Measurements from ENCODE around the gene PARN. TPM values are rescaled to one million over a fixed set of nuclear protein-coding genes. Genes with fewer than 3 reads are reported as not detected.
A peak's percentile ranks its signal among the peaks of the same experiment; 100 is the strongest.

The PARN gene
- total and polyA plus RNA-seq, 12 donors = 11.7 to 121 (median 35.6) TPM

GRCh38 chr16:14509055-14509454 lies 121.0 kb downstream of the PARN start:
- H3K27ac ChIP-seq = peak overlapping the region in 4 of 5 donors; percentile 44 to 84 (median 78)
- H3K4me3 ChIP-seq = no peak overlapping the region
- no peak for DNase-seq
- peaks cover 39 to 54% of the 10 kb centered on the region in 2 donors for H3K4me1 ChIP-seq (replicated peaks in 1 of 2)
- no peaks in the 10 kb centered on the region for H3K27me3 ChIP-seq
- TF ChIP-seq POLR2A (IDR thresholded peaks at IDR 0.05) = no peak
- TF ChIP-seq CTCF (IDR thresholded peaks at IDR 0.05) = no peak
- no peaks in the 10 kb centered on the region for H3K9me3 ChIP-seq (replicated peaks in 1 of 3)
- WGBS, 4 donors = 67 to 78% (median 73%) methylated on average over 4 of the region's 4 CpGs
- intact Hi-C loops (cut with DNase I) = no loop called here
- H3K36me3 ChIP-seq (replicated peaks in 1 of 2) = no peaks in the 10 kb centered on the region

GRCh38 chr16:14505846-14506245 lies 124.2 kb downstream of the PARN start:
- H3K36me3 ChIP-seq (replicated peaks in 1 of 2) = no peaks in the 10 kb centered on the region
- H3K9me3 ChIP-seq (replicated peaks in 1 of 3) = no peaks in the 10 kb centered on the region
- intact Hi-C loops (cut with DNase I) = no loop called here
- no peak overlapping the region for H3K4me3 ChIP-seq
- no peaks in the 10 kb centered on the region for H3K27me3 ChIP-seq
- TF ChIP-seq CTCF (IDR thresholded peaks at IDR 0.05) (no peak), POLR2A (IDR thresholded peaks at IDR 0.05) (no peak)
- DNase-seq = peak in 1 of 7 donors; percentile 57
- 19 to 40% (median 36%) methylated on average over 2 of the region's 2 CpGs for WGBS, 4 donors
- peaks cover 42 to 58% of the 10 kb centered on the region in 2 donors for H3K4me1 ChIP-seq (replicated peaks in 1 of 2)
- peak overlapping the region in 4 of 5 donors; percentile 7 to 75 (median 59) for H3K27ac ChIP-seq

GRCh38 chr16:14502932-14503741 lies 126.9 kb downstream of the PARN start:
- no peaks in the 10 kb centered on the region for H3K36me3 ChIP-seq (replicated peaks in 1 of 2)
- no peak for TF ChIP-seq POLR2A (IDR thresholded peaks at IDR 0.05)
- no peak for TF ChIP-seq CTCF (IDR thresholded peaks at IDR 0.05)
- no peaks in the 10 kb centered on the region for H3K9me3 ChIP-seq (replicated peaks in 1 of 3)
- peak overlapping the region in 4 of 5 donors; percentile 86 to 95 (median 90) for H3K27ac ChIP-seq
- WGBS, 4 donors = 93 to 96% (median 95%) methylated on average over 9 of the region's 9 CpGs
- no peak overlapping the region for H3K4me3 ChIP-seq
- H3K27me3 ChIP-seq = no peaks in the 10 kb centered on the region
- peaks cover 39 to 64% of the 10 kb centered on the region in 2 donors for H3K4me1 ChIP-seq (replicated peaks in 1 of 2)
- DNase-seq = no peak
- intact Hi-C loops (cut with DNase I) = no loop called here

- WGBS, 4 donors = 65 to 83% (median 72%) methylated on average over 4 of the region's 4 CpGs
- H3K27me3 ChIP-seq = no peaks in the 10 kb centered on the region
- no peak for TF ChIP-seq POLR2A (IDR thresholded peaks at IDR 0.05)
- TF ChIP-seq CTCF (IDR thresholded peaks at IDR 0.05) = no peak
- peaks cover 41 to 65% of the 10 kb centered on the region in 2 donors for H3K4me1 ChIP-seq (replicated peaks in 1 of 2)
- intact Hi-C loops (cut with DNase I) = no loop called here
- no peaks in the 10 kb centered on the region for H3K36me3 ChIP-seq (replicated peaks in 1 of 2)
- H3K27ac ChIP-seq = peak overlapping the region; percentile 67 to 95 (median 87)
- DNase-seq = no peak
- no peak overlapping the region for H3K4me3 ChIP-seq
- H3K9me3 ChIP-seq (replicated peaks in 1 of 3) = no peaks in the 10 kb centered on the region
Measured at GRCh38 chr16:14502256-14502875, 127.7 kb downstream of the PARN start.

Data from adrenal gland (tissue), 12 donors.